ENCODE measurements around the gene TEX11. TPM values are rescaled to one million over a fixed set of nuclear protein-coding genes. Genes with fewer than 3 reads are reported as not detected.
"Not testable (repeated sequence)": the region's sequence is repeated elsewhere in the genome, so short reads cannot be mapped to it uniquely, and the experiment has no call there.

The TEX11 gene
- total and polyA plus RNA-seq, 2 donors (not counting 1 experiment from before 2014, with no cell fraction given) = not detected

- Histone ChIP-seq H3K27me3 (ENCODE audit: control insufficient read depth, insufficient read depth, low read length) (no peaks in the 10 kb centered on the region), H3K27ac (ENCODE audit: insufficient read depth, low read length) (no peak overlapping the region), H3K9ac (ENCODE audit: insufficient read depth, low read length) (no peak overlapping the region), H3K79me2 (ENCODE audit: control insufficient read depth, insufficient read depth, low read length) (no peaks in the 10 kb centered on the region), H3K9me3 (ENCODE audit: control insufficient read depth, insufficient read depth, low read depth, low read length) (no peaks in the 10 kb centered on the region), H3K4me3 (replicated peaks in 1 of 4; ENCODE audit: control extremely low read depth in 1 of 4, insufficient read depth in 1 of 4, low read depth in 3 of 4, low read length in 4 of 4) (no peak overlapping the region), H3K36me3 (ENCODE audit: control insufficient read depth, insufficient read depth, low read length) (no peaks in the 10 kb centered on the region), H3K4me2 (ENCODE audit: extremely low read depth, insufficient read depth, low read length) (no peak overlapping the region), H4K20me1 (ENCODE audit: control insufficient read depth, extremely low read depth, insufficient read depth, low read length) (no peaks in the 10 kb centered on the region), H2AFZ (ENCODE audit: low read length) (no peak overlapping the region), H3K4me1 (ENCODE audit: control insufficient read depth, extremely low read depth, insufficient read depth, low read length) (no peaks in the 10 kb centered on the region)
- DNase-seq (ENCODE audit: low read depth in 2 of 2) = no peak
- no peak for TF ChIP-seq EZH2 (IDR thresholded peaks at IDR 0.05; ENCODE audit: low read length, missing control alignments)
- no peak for TF ChIP-seq CTCF (conservative IDR thresholded peaks at IDR 0.05 in 1 of 2, IDR thresholded peaks at IDR 0.05 in 1 of 2; ENCODE audit: low read depth in 1 of 2, low read length in 2 of 2)
Measured at GRCh38 chrX:70527610-70528345, 380.7 kb downstream of the TEX11 start.

- no peak overlapping the region for H3K4me2 ChIP-seq (ENCODE audit: extremely low read depth, insufficient read depth, low read length)
- H3K4me1 ChIP-seq (ENCODE audit: control insufficient read depth, extremely low read depth, insufficient read depth, low read length) = no peaks in the 10 kb centered on the region
- no peaks in the 10 kb centered on the region for H3K36me3 ChIP-seq (ENCODE audit: control insufficient read depth, insufficient read depth, low read length)
- no peak overlapping the region for H3K9ac ChIP-seq (ENCODE audit: insufficient read depth, low read length)
- DNase-seq (ENCODE audit: low read depth in 2 of 2) = no peak
- no peak overlapping the region for H2AFZ ChIP-seq (ENCODE audit: low read length)
- no peaks in the 10 kb centered on the region for H4K20me1 ChIP-seq (ENCODE audit: control insufficient read depth, extremely low read depth, insufficient read depth, low read length)
- TF ChIP-seq CTCF (conservative IDR thresholded peaks at IDR 0.05 in 1 of 2, IDR thresholded peaks at IDR 0.05 in 1 of 2; ENCODE audit: low read depth in 1 of 2, low read length in 2 of 2) (no peak), EZH2 (IDR thresholded peaks at IDR 0.05; ENCODE audit: low read length, missing control alignments) (no peak)
- H3K4me3 ChIP-seq (replicated peaks in 1 of 4; ENCODE audit: control extremely low read depth in 1 of 4, insufficient read depth in 1 of 4, low read depth in 3 of 4, low read length in 4 of 4) = no peak overlapping the region
- no peaks in the 10 kb centered on the region for H3K79me2 ChIP-seq (ENCODE audit: control insufficient read depth, insufficient read depth, low read length)
- no peaks in the 10 kb centered on the region for H3K27me3 ChIP-seq (ENCODE audit: control insufficient read depth, insufficient read depth, low read length)
- no peak overlapping the region for H3K27ac ChIP-seq (ENCODE audit: insufficient read depth, low read length)
- no peaks in the 10 kb centered on the region for H3K9me3 ChIP-seq (ENCODE audit: control insufficient read depth, insufficient read depth, low read depth, low read length)
Measured at GRCh38 chrX:70527053-70527452, 381.5 kb downstream of the TEX11 start.

GRCh38 chrX:70525733-70526132, 382.8 kb downstream of the TEX11 start:
- Histone ChIP-seq H3K9me3 (ENCODE audit: control insufficient read depth, insufficient read depth, low read depth, low read length) (no peaks in the 10 kb centered on the region), H3K27ac (ENCODE audit: insufficient read depth, low read length) (no peak overlapping the region), H3K9ac (ENCODE audit: insufficient read depth, low read length) (no peak overlapping the region), H3K79me2 (ENCODE audit: control insufficient read depth, insufficient read depth, low read length) (no peaks in the 10 kb centered on the region), H3K4me3 (replicated peaks in 1 of 4; ENCODE audit: control extremely low read depth in 1 of 4, insufficient read depth in 1 of 4, low read depth in 3 of 4, low read length in 4 of 4) (no peak overlapping the region), H2AFZ (ENCODE audit: low read length) (no peak overlapping the region), H3K27me3 (ENCODE audit: control insufficient read depth, insufficient read depth, low read length) (no peaks in the 10 kb centered on the region), H3K4me2 (ENCODE audit: extremely low read depth, insufficient read depth, low read length) (no peak overlapping the region), H3K36me3 (ENCODE audit: control insufficient read depth, insufficient read depth, low read length) (no peaks in the 10 kb centered on the region), H4K20me1 (ENCODE audit: control insufficient read depth, extremely low read depth, insufficient read depth, low read length) (no peaks in the 10 kb centered on the region), H3K4me1 (ENCODE audit: control insufficient read depth, extremely low read depth, insufficient read depth, low read length) (no peaks in the 10 kb centered on the region)
- DNase-seq (ENCODE audit: low read depth in 2 of 2) = no peak
- TF ChIP-seq EZH2 (IDR thresholded peaks at IDR 0.05; ENCODE audit: low read length, missing control alignments) (no peak), CTCF (conservative IDR thresholded peaks at IDR 0.05 in 1 of 2, IDR thresholded peaks at IDR 0.05 in 1 of 2; ENCODE audit: low read depth in 1 of 2, low read length in 2 of 2) (no peak)

GRCh38 chrX:70515692-70516091, 392.8 kb downstream of the TEX11 start:
- DNase-seq (ENCODE audit: low read depth in 2 of 2); H2AFZ ChIP-seq (ENCODE audit: low read length); H3K79me2 ChIP-seq (ENCODE audit: control insufficient read depth, insufficient read depth, low read length); H3K36me3 ChIP-seq (ENCODE audit: control insufficient read depth, insufficient read depth, low read length); H3K4me1 ChIP-seq (ENCODE audit: control insufficient read depth, extremely low read depth, insufficient read depth, low read length); H3K9me3 ChIP-seq (ENCODE audit: control insufficient read depth, insufficient read depth, low read depth, low read length); H4K20me1 ChIP-seq (ENCODE audit: control insufficient read depth, extremely low read depth, insufficient read depth, low read length); H3K9ac ChIP-seq (ENCODE audit: insufficient read depth, low read length); H3K27me3 ChIP-seq (ENCODE audit: control insufficient read depth, insufficient read depth, low read length); H3K27ac ChIP-seq (ENCODE audit: insufficient read depth, low read length); H3K4me2 ChIP-seq (ENCODE audit: extremely low read depth, insufficient read depth, low read length); H3K4me3 ChIP-seq (replicated peaks in 1 of 4; ENCODE audit: control extremely low read depth in 1 of 4, insufficient read depth in 1 of 4, low read depth in 3 of 4, low read length in 4 of 4): not testable (repeated sequence)

GRCh38 chrX:70515270-70515669, 393.2 kb downstream of the TEX11 start:
- DNase-seq (ENCODE audit: low read depth in 2 of 2); H3K27me3 ChIP-seq (ENCODE audit: control insufficient read depth, insufficient read depth, low read length); H3K79me2 ChIP-seq (ENCODE audit: control insufficient read depth, insufficient read depth, low read length); H3K4me2 ChIP-seq (ENCODE audit: extremely low read depth, insufficient read depth, low read length); H3K27ac ChIP-seq (ENCODE audit: insufficient read depth, low read length); H3K4me1 ChIP-seq (ENCODE audit: control insufficient read depth, extremely low read depth, insufficient read depth, low read length); H3K36me3 ChIP-seq (ENCODE audit: control insufficient read depth, insufficient read depth, low read length); H4K20me1 ChIP-seq (ENCODE audit: control insufficient read depth, extremely low read depth, insufficient read depth, low read length); H3K9ac ChIP-seq (ENCODE audit: insufficient read depth, low read length); H3K9me3 ChIP-seq (ENCODE audit: control insufficient read depth, insufficient read depth, low read depth, low read length); H3K4me3 ChIP-seq (replicated peaks in 1 of 4; ENCODE audit: control extremely low read depth in 1 of 4, insufficient read depth in 1 of 4, low read depth in 3 of 4, low read length in 4 of 4); H2AFZ ChIP-seq (ENCODE audit: low read length): not testable (repeated sequence)
